ENCODE data around the gene HDHD2.

- TF ChIP-seq MAX (IDR thresholded peaks at IDR 0.05) (no peak), CTCF (IDR thresholded peaks at IDR 0.05; ENCODE audit: low read depth, low read length, missing input control) (no peak), REST (IDR thresholded peaks at IDR 0.05) (no peak), FOXA1 (IDR thresholded peaks at IDR 0.05) (no peak), RAD21 (IDR thresholded peaks at IDR 0.05) (no peak), JUND (IDR thresholded peaks at IDR 0.05) (no peak), RXRA (IDR thresholded peaks at IDR 0.05) (no peak), TAF1 (conservative IDR thresholded peaks at IDR 0.05) (no peak), EGR1 (IDR thresholded peaks at IDR 0.05; ENCODE audit: low read depth in 2 of 2) (no peak)
These were observed 12.9 kb upstream of the HDHD2 start for GRCh38 chr18:47163241-47163640.

Data from liver (tissue), 3 donors.